Calu3 (cell line): ENCODE results near the gene MRPL54. TPM values are rescaled to one million over a fixed set of nuclear protein-coding genes. Genes with fewer than 3 reads are reported as not detected.

Experiments
- BruUV-seq: library from RNA; stranded (reverse); fragments of 400-500 nt; replicated peaks from 2 replicates; lab custom pipeline; 2021; lab: Mats Ljungman, UMichigan
- CTCF ChIA-PET: fragments of 300-600 bp; sonication (Branson Sonifier 250); formaldehyde crosslinking; loops from one replicate; lab custom pipeline; 2022; ENCODE audit warnings: antibody characterized with exemption; lab: Charles Lee
- DNase-seq: peaks from one replicate; pipeline ENCODE4 v3.0.0; 2022
- H3K27ac Mint-ChIP-seq: one replicate; pipeline ENCODE4 v1.8.0; 2022; ENCODE audit warnings: mixed read lengths; ENCODE audit not compliant: unreplicated experiment
- H3K27me3 Mint-ChIP-seq: one replicate; pipeline ENCODE4 v1.8.0; 2022; ENCODE audit warnings: mixed read lengths; ENCODE audit not compliant: unreplicated experiment
- H3K36me3 Mint-ChIP-seq: one replicate; pipeline ENCODE4 v1.8.0; 2022; ENCODE audit warnings: mild to moderate bottlenecking, moderate library complexity, mixed read lengths; ENCODE audit not compliant: insufficient read depth, unreplicated experiment
- H3K4me1 Mint-ChIP-seq: one replicate; pipeline ENCODE4 v1.8.0; 2022; ENCODE audit warnings: mild to moderate bottlenecking, low read depth, mixed read lengths; ENCODE audit not compliant: unreplicated experiment
- H3K4me3 Mint-ChIP-seq: one replicate; pipeline ENCODE4 v1.8.0; 2022; ENCODE audit warnings: mild to moderate bottlenecking, low read depth, moderate library complexity, mixed read lengths; ENCODE audit not compliant: unreplicated experiment
- H3K9me3 Mint-ChIP-seq: one replicate; pipeline ENCODE4 v1.8.0; 2022; ENCODE audit warnings: low read depth, mixed read lengths; ENCODE audit not compliant: unreplicated experiment
- CTCF ChIP-seq: fragments of 200-600 bp; IDR thresholded peaks from one replicate; pipeline ENCODE4 v1.8.0; 2022; ENCODE audit warnings: antibody characterized with exemption; ENCODE audit not compliant: unreplicated experiment
- intact Hi-C: fragments of 100-400 bp; cut with micrococcal nuclease; formaldehyde crosslinking; loops from one replicate; pipeline ENCODE4 v1.10.0; 2022; ENCODE audit not compliant: unreplicated experiment
- total RNA-seq: library from RNA; stranded (reverse); gene quantifications from 2 replicates; pipeline ENCODE4 v1.2.3, GENCODE V29; 2022

MRPL54 gene
- total RNA-seq, 1 experiment from 2014 or later = 26.1 TPM

GRCh38 chr19:3723883-3724282 is 38.6 kb upstream of the MRPL54 start:
- TF ChIP-seq CTCF = no peak
- Mint-ChIP-seq H3K36me3 (peaks cover 30% of the 10 kb centered on the region), H3K4me1 (peaks cover 9% of the 10 kb centered on the region), H3K4me3 (no peak overlapping the region), H3K9me3 (no peaks in the 10 kb centered on the region), H3K27ac (no peak overlapping the region), H3K27me3 (no peaks in the 10 kb centered on the region)
- BruUV-seq = no TSS peak
- intact Hi-C loops = no loop called here
- CTCF ChIA-PET = no interaction called here
- no peak for DNase-seq

- Mint-ChIP-seq H3K36me3 (peaks cover 24% of the 10 kb centered on the region), H3K27me3 (no peaks in the 10 kb centered on the region), H3K4me1 (peaks cover 9% of the 10 kb centered on the region), H3K9me3 (no peaks in the 10 kb centered on the region), H3K4me3 (no peak overlapping the region), H3K27ac (peak overlapping the region; percentile 15)
- intact Hi-C loops = no loop called here
- no peak for TF ChIP-seq CTCF
- CTCF ChIA-PET = no interaction called here
- no peak for DNase-seq
- BruUV-seq = no TSS peak
These were observed 37.4 kb upstream of the MRPL54 start for GRCh38 chr19:3725121-3725520.

- peak; percentile 27 for DNase-seq
- Mint-ChIP-seq H3K27me3 (no peaks in the 10 kb centered on the region), H3K36me3 (peaks cover 23% of the 10 kb centered on the region), H3K4me1 (peaks cover 4% of the 10 kb centered on the region), H3K4me3 (no peak overlapping the region), H3K27ac (no peak overlapping the region), H3K9me3 (no peaks in the 10 kb centered on the region)
- CTCF ChIA-PET = no interaction called here
- BruUV-seq = no TSS peak
- intact Hi-C loops = no loop called here
- TF ChIP-seq CTCF = no peak
These were observed 36.7 kb upstream of the MRPL54 start for GRCh38 chr19:3725640-3726310.

GRCh38 chr19:3730457-3730958 is 32.0 kb upstream of the MRPL54 start:
- TF ChIP-seq CTCF = no peak
- no peak overlapping the region for H3K27ac Mint-ChIP-seq
- no peaks in the 10 kb centered on the region for H3K9me3 Mint-ChIP-seq
- intact Hi-C loops = no loop called here
- BruUV-seq = no TSS peak
- DNase-seq = no peak
- CTCF ChIA-PET = no interaction called here
- H3K4me3 Mint-ChIP-seq = no peak overlapping the region
- no peaks in the 10 kb centered on the region for H3K27me3 Mint-ChIP-seq
- peaks cover 30% of the 10 kb centered on the region for H3K36me3 Mint-ChIP-seq
- no peaks in the 10 kb centered on the region for H3K4me1 Mint-ChIP-seq
